CD14-positive monocyte (primary cell): ENCODE measurements around the gene LMX1B. TPM values are rescaled to one million over a fixed set of nuclear protein-coding genes. Genes with fewer than 3 reads are reported as not detected.

ENCODE experiments used
- DNase-seq, 3 donors: peaks; one replicate each; pipeline ENCODE4 v3.0.0-alpha.2; 2011 to 2022
- H2AFZ ChIP-seq: 2 replicates; pipeline ENCODE4 v1.6.0; 2012; ENCODE audit warnings: mild to moderate bottlenecking, low read depth, low read length, inconsistent platforms; ENCODE audit not compliant: insufficient read depth, poor library complexity, severe bottlenecking
- H3K27ac ChIP-seq, 2 donors: 1 replicate in 1 of 2; 2 replicates in 1 of 2; pipeline ENCODE4 v1.5.1; 2012 to 2013; ENCODE audit warnings: low read length in 2 of 2, control low read depth in 1 of 2, inconsistent platforms in 1 of 2, low read depth in 1 of 2, mild to moderate bottlenecking in 1 of 2
- H3K27me3 ChIP-seq, 2 donors: one replicate each; pipeline versions ENCODE4 v1.6.0 to v1.6.1; 2011 to 2013; ENCODE audit warnings: low read length in 2 of 2; ENCODE audit not compliant: control insufficient read depth in 2 of 2, insufficient read depth in 2 of 2
- H3K36me3 ChIP-seq, 2 donors: replicated peaks in 1 of 2; 1 replicate in 1 of 2; 2 replicates in 1 of 2; pipeline versions ENCODE4 v1.5.1 to v1.6.1; 2012 to 2013; ENCODE audit warnings: low read length in 2 of 2, control low read depth in 1 of 2, inconsistent platforms in 1 of 2, mild to moderate bottlenecking in 1 of 2; ENCODE audit not compliant: insufficient read depth in 2 of 2, control insufficient read depth in 1 of 2
- H3K4me1 ChIP-seq, 2 donors: 1 replicate in 1 of 2; 2 replicates in 1 of 2; pipeline versions ENCODE4 v1.5.1 to v1.6.1; 2012 to 2013; ENCODE audit warnings: low read length in 2 of 2, control low read depth in 1 of 2, inconsistent platforms in 1 of 2, mild to moderate bottlenecking in 1 of 2, moderate library complexity in 1 of 2; ENCODE audit not compliant: insufficient read depth in 2 of 2, control insufficient read depth in 1 of 2
- H3K4me2 ChIP-seq: replicated peaks from 2 replicates; pipeline ENCODE3; 2012; ENCODE audit warnings: low read length, moderate library complexity, mild to moderate bottlenecking; ENCODE audit not compliant: poor library complexity, severe bottlenecking; ENCODE audit errors: extremely low read depth
- H3K4me3 ChIP-seq, 3 experiments: fragments of 200-600 bp in 1 of 3; sonication (generic) in 1 of 3; replicated peaks in 1 of 3; 1 replicate in 2 of 3; 2 replicates in 1 of 3; pipeline ENCODE4 v1.5.1; 2011 to 2013; ENCODE audit warnings: low read length in 3 of 3, mild to moderate bottlenecking in 3 of 3, control low read depth in 2 of 3, low read depth in 2 of 3, inconsistent platforms in 1 of 3, moderate library complexity in 1 of 3
- H3K79me2 ChIP-seq: 2 replicates; pipeline ENCODE4 v1.6.0; 2012; ENCODE audit warnings: mild to moderate bottlenecking, control low read depth, inconsistent platforms, low read length, moderate library complexity; ENCODE audit not compliant: insufficient read depth
- H3K9ac ChIP-seq: 2 replicates; pipeline ENCODE4 v1.6.0; 2017; ENCODE audit warnings: low read length, mild to moderate bottlenecking; ENCODE audit not compliant: insufficient read depth, poor library complexity, severe bottlenecking
- H3K9me3 ChIP-seq, 2 donors: replicated peaks in 1 of 2; 1 replicate in 1 of 2; 2 replicates in 1 of 2; pipeline versions ENCODE4 v1.5.1 to v1.6.1; 2012 to 2013; ENCODE audit warnings: low read length in 2 of 2, control low read depth in 1 of 2; ENCODE audit not compliant: control insufficient read depth in 1 of 2, insufficient read depth in 1 of 2
- H4K20me1 ChIP-seq: 2 replicates; pipeline ENCODE4 v1.6.0; 2012; ENCODE audit warnings: mild to moderate bottlenecking, low read length, control low read depth, moderate library complexity; ENCODE audit not compliant: insufficient read depth
- H3K27ac Mint-ChIP-seq, 7 donors: one replicate each; pipeline ENCODE4 v1.8.0; 2020; ENCODE audit warnings: mild to moderate bottlenecking in 7 of 7, mixed read lengths in 7 of 7, moderate library complexity in 6 of 7, inconsistent platforms in 2 of 7
- H3K27me3 Mint-ChIP-seq, 3 donors: one replicate each; pipeline ENCODE4 v1.8.0; 2021 to 2022; ENCODE audit warnings: low read depth in 3 of 3, mild to moderate bottlenecking in 3 of 3, mixed read lengths in 3 of 3, moderate library complexity in 3 of 3, inconsistent platforms in 1 of 3
- H3K36me3 Mint-ChIP-seq, 2 donors: one replicate each; pipeline ENCODE4 v1.8.0; 2020; ENCODE audit warnings: mixed read lengths in 2 of 2, inconsistent platforms in 1 of 2, mild to moderate bottlenecking in 1 of 2
- H3K4me1 Mint-ChIP-seq: one replicate; pipeline ENCODE4 v1.8.0; 2020; ENCODE audit warnings: mild to moderate bottlenecking, mixed read lengths
- H3K4me3 Mint-ChIP-seq, 2 donors: one replicate each; pipeline ENCODE4 v1.8.0; 2020; ENCODE audit warnings: mild to moderate bottlenecking in 2 of 2, mixed read lengths in 2 of 2, moderate library complexity in 1 of 2
- H3K9me3 Mint-ChIP-seq, 7 donors: one replicate each; pipeline ENCODE4 v1.8.0; 2020 to 2022; ENCODE audit warnings: mixed read lengths in 7 of 7, mild to moderate bottlenecking in 6 of 7, moderate library complexity in 6 of 7, inconsistent platforms in 2 of 7
- WGBS: methylation state at CpG from one replicate; pipeline ENCODE4 v1.1.5; 2013; ENCODE audit warnings: missing lambda C conversion rate; ENCODE audit not compliant: insufficient coverage; 5-methylcytosine and 5-hydroxymethylcytosine counted together
- intact Hi-C, 2 donors: fragments of 100-400 bp; cut with micrococcal nuclease; formaldehyde crosslinking; loops; one replicate each; pipeline versions ENCODE4 v1.15.0 to v1.15.1; 2023
- polyA plus RNA-seq, 3 donors: library from polyadenylated mRNA; depleted of rRNA in 1 of 3; unstranded in 2 of 3; stranded (reverse) in 1 of 3; fragments of 300-500 nt in 2 of 3; fragments of >200 nt in 1 of 3; fragmentation: Illumina TruSeq in 2 of 3; gene quantifications; 1 replicate in 2 of 3; 2 replicates in 1 of 3; pipeline ENCODE4 v1.2.3, GENCODE V29; 2012 to 2021
- TF ChIP-seq, protein P1 (sequence below): fragments of 200-600 bp; IDR thresholded peaks from one replicate; pipeline ENCODE4 v1.8.0; 2022; ENCODE audit warnings: antibody characterized with exemption, mild to moderate bottlenecking

The LMX1B gene
- polyA plus RNA-seq, 3 donors, result not detected

DNA sequence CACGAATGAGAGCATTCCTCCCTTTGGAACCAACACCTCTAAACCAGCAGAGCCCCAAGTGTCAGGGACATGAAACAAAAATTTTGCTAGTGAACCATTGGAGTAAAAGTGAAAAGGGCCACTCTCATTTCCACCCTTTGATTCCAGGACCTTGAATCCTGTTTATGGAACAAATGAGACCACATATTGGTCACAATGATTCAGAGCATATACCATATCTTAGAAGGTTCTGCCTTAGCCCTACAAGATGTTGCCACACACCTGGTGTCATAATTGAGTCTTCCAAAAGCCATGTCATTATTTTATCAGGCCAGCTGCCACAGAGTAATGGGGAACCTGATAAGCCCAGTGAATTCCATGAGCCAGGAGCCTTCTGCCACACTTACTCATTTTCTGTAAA, 124.8 kb downstream of the LMX1B start:
- no peak for DNase-seq
- no peak overlapping the region for H2AFZ ChIP-seq
- no peak overlapping the region for H3K4me3 ChIP-seq
- H4K20me1 ChIP-seq, result no peaks in the 10 kb centered on the region
- intact Hi-C loops, result no loop called here
- no peak overlapping the region for H3K4me2 ChIP-seq
- no CpG with 5 or more reads among the region's 1 CpG for WGBS
- Mint-ChIP-seq H3K4me1 (peaks cover 7% of the 10 kb centered on the region), H3K27me3 (peaks cover 6 to 7% (median 7%) of the 10 kb centered on the region in 3 donors), H3K36me3 (no peaks in the 10 kb centered on the region), H3K4me3 (no peak overlapping the region), H3K27ac (no peak overlapping the region), H3K9me3 (peaks cover 12 to 30% (median 24%) of the 10 kb centered on the region in 7 donors)
- TF ChIP-seq, protein P1, sequence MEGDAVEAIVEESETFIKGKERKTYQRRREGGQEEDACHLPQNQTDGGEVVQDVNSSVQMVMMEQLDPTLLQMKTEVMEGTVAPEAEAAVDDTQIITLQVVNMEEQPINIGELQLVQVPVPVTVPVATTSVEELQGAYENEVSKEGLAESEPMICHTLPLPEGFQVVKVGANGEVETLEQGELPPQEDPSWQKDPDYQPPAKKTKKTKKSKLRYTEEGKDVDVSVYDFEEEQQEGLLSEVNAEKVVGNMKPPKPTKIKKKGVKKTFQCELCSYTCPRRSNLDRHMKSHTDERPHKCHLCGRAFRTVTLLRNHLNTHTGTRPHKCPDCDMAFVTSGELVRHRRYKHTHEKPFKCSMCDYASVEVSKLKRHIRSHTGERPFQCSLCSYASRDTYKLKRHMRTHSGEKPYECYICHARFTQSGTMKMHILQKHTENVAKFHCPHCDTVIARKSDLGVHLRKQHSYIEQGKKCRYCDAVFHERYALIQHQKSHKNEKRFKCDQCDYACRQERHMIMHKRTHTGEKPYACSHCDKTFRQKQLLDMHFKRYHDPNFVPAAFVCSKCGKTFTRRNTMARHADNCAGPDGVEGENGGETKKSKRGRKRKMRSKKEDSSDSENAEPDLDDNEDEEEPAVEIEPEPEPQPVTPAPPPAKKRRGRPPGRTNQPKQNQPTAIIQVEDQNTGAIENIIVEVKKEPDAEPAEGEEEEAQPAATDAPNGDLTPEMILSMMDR, result no peak
- H3K27ac ChIP-seq, result no peak overlapping the region
- no peaks in the 10 kb centered on the region for H3K36me3 ChIP-seq
- H3K79me2 ChIP-seq, result no peaks in the 10 kb centered on the region
- H3K4me1 ChIP-seq, result no peaks in the 10 kb centered on the region
- H3K27me3 ChIP-seq, result no peaks in the 10 kb centered on the region
- H3K9me3 ChIP-seq, result peaks cover 12 to 17% of the 10 kb centered on the region in 2 donors
- no peak overlapping the region for H3K9ac ChIP-seq

DNA sequence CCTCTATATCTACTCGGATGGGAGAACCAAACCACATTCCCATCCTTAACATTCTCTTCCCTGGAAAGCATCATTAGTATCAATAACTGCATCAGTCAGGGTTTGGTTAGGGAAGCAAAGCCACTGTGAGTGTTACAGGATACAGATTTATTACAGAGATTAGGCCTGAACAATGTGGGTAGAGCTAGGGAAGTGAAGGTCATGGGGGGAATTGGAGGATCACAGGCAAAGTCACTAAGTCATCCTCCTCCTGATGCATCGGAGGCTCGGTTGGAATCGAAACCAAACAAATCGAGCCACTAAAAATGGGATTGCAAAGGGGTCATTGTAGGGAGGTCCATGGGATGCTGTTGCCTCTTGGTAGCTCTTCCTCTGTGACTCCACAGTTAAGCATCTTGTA, 129.3 kb downstream of the LMX1B start:
- Mint-ChIP-seq H3K4me3 (peak overlapping the region; percentile 17 to 64), H3K36me3 (no peaks in the 10 kb centered on the region), H3K27ac (no peak overlapping the region), H3K9me3 (peaks cover 0 to 4% (median 0%) of the 10 kb centered on the region in 7 donors), H3K27me3 (peaks cover 0 to 7% (median 5%) of the 10 kb centered on the region in 3 donors), H3K4me1 (peaks cover 36% of the 10 kb centered on the region)
- no peaks in the 10 kb centered on the region for H3K27me3 ChIP-seq
- no peak overlapping the region for H3K27ac ChIP-seq
- no peak overlapping the region for H3K4me3 ChIP-seq
- no peak for DNase-seq
- no peaks in the 10 kb centered on the region for H3K36me3 ChIP-seq
- H3K4me2 ChIP-seq, result no peak overlapping the region
- intact Hi-C loops, result loop anchor here in 1 of 2 donors (5.0 kb wide), 1 partner anchor 36 kb away; no protein-coding TSS in a partner anchor
- TF ChIP-seq, protein P1, result no peak
- H4K20me1 ChIP-seq, result no peaks in the 10 kb centered on the region
- 30% methylated on average over 4 of the region's 5 CpGs for WGBS
- no peak overlapping the region for H2AFZ ChIP-seq
- H3K79me2 ChIP-seq, result no peaks in the 10 kb centered on the region
- H3K4me1 ChIP-seq, result peaks cover 18 to 29% of the 10 kb centered on the region in 2 donors
- H3K9ac ChIP-seq, result no peak overlapping the region
- no peaks in the 10 kb centered on the region for H3K9me3 ChIP-seq
